Endothelial cell of umbilical vein (primary cell): ENCODE results near the gene CARMIL3. TPM values are rescaled to one million over a fixed set of nuclear protein-coding genes. Genes with fewer than 3 reads are reported as not detected.

ENCODE experiments used
- BruUV-seq: library from RNA; stranded (reverse); fragments of 400-500 nt; replicated peaks from 2 replicates; lab custom pipeline; 2021; lab: Mats Ljungman, UMichigan
- CTCF ChIA-PET: fragments of 300-600, 350-600 bp; sonication (Branson Sonifier 250); formaldehyde crosslinking; loops from one replicate; lab custom pipeline; 2021; ENCODE audit warnings: antibody characterized with exemption, inconsistent platforms; lab: Charles Lee
- POLR2A ChIA-PET: fragments of 300-600, 350-600 bp; sonication (Branson Sonifier 250); formaldehyde crosslinking; loops from one replicate; lab custom pipeline; 2021; ENCODE audit warnings: antibody characterized with exemption, inconsistent platforms; lab: Charles Lee
- DNase-seq: peaks from one replicate; pipeline ENCODE4 v3.0.0-alpha.2; 2011; ENCODE audit warnings: low read depth, low spot score
- FAIRE-seq: peaks from 2 replicates; lab custom pipeline; 2011; peaks lifted over from hg19 to GRCh38; lab: Jason Lieb, UNC
- H2AFZ ChIP-seq: 2 replicates; pipeline ENCODE4 v1.6.0; 2012; ENCODE audit warnings: low read depth, low read length, control low read depth, inconsistent platforms
- H3K27ac ChIP-seq: 2 replicates; pipeline ENCODE4 v1.5.1; 2011; ENCODE audit warnings: low read depth, mild to moderate bottlenecking, control low read depth, low read length, moderate library complexity; ENCODE audit not compliant: insufficient read depth
- H3K27me3 ChIP-seq, 2 experiments: 2 replicates each; pipeline versions ENCODE4 v1.6.0 to v1.6.1; 2011; ENCODE audit warnings: low read length in 2 of 2, mixed read lengths in 1 of 2; ENCODE audit not compliant: control insufficient read depth in 2 of 2, insufficient read depth in 2 of 2
- H3K36me3 ChIP-seq, 2 experiments: 2 replicates in 1 of 2; 3 replicates in 1 of 2; pipeline ENCODE4 v1.5.1; 2011; ENCODE audit warnings: low read length in 2 of 2, mild to moderate bottlenecking in 1 of 2, moderate library complexity in 1 of 2; ENCODE audit not compliant: control insufficient read depth in 2 of 2, insufficient read depth in 2 of 2; ENCODE audit errors: extremely low read depth in 1 of 2
- H3K4me1 ChIP-seq: 3 replicates; pipeline ENCODE4 v1.5.1; 2011; ENCODE audit warnings: mild to moderate bottlenecking, low read length; ENCODE audit not compliant: control insufficient read depth, insufficient read depth; ENCODE audit errors: extremely low read depth
- H3K4me2 ChIP-seq: 2 replicates; pipeline ENCODE4 v1.6.1; 2011; ENCODE audit warnings: low read length, control low read depth, mixed read lengths; ENCODE audit not compliant: insufficient read depth
- H3K4me3 ChIP-seq, 3 experiments: fragments of 200-600 bp in 1 of 3; sonication (generic), shearing (Covaris generic) in 1 of 3; replicated peaks in 1 of 3; 2 replicates each; pipeline ENCODE4 v1.5.1; 2011 to 2016; ENCODE audit warnings: control low read depth in 3 of 3, low read length in 3 of 3, mild to moderate bottlenecking in 2 of 3, inconsistent platforms in 1 of 3, low read depth in 1 of 3, moderate library complexity in 1 of 3; ENCODE audit not compliant: insufficient read depth in 1 of 3
- H3K79me2 ChIP-seq: 2 replicates; pipeline ENCODE4 v1.6.0; 2012; ENCODE audit warnings: low read length, inconsistent platforms; ENCODE audit not compliant: control insufficient read depth, insufficient read depth
- H3K9ac ChIP-seq: replicated peaks from 2 replicates; pipeline ENCODE3; 2011; ENCODE audit warnings: low read length, control low read depth; ENCODE audit not compliant: insufficient read depth; ENCODE audit errors: extremely low read depth
- H3K9me1 ChIP-seq: replicated peaks from 3 replicates; pipeline ENCODE4 v1.6.0; 2011; ENCODE audit warnings: mild to moderate bottlenecking, low read length; ENCODE audit not compliant: control insufficient read depth, insufficient read depth; ENCODE audit errors: extremely low read depth
- H3K9me3 ChIP-seq: replicated peaks from 2 replicates; pipeline ENCODE4 v1.5.1; 2012; ENCODE audit warnings: low read length, inconsistent platforms; ENCODE audit not compliant: control insufficient read depth, insufficient read depth
- H4K20me1 ChIP-seq: replicated peaks from 2 replicates; pipeline ENCODE3; 2011; ENCODE audit warnings: mild to moderate bottlenecking, low read length; ENCODE audit not compliant: control insufficient read depth, insufficient read depth; ENCODE audit errors: extremely low read depth
- EZH2 ChIP-seq: IDR thresholded peaks from 2 replicates; pipeline ENCODE4 v1.6.1; 2012; ENCODE audit warnings: borderline replicate concordance, low read depth, mild to moderate bottlenecking, moderate library complexity, low read length, inconsistent platforms; ENCODE audit not compliant: severe bottlenecking
- FOS ChIP-seq: IDR thresholded peaks from 2 replicates; pipeline ENCODE4 v1.6.1; 2011; ENCODE audit warnings: mild to moderate bottlenecking, low read length, moderate library complexity, borderline replicate concordance; ENCODE audit not compliant: insufficient read depth
- GATA2 ChIP-seq: IDR thresholded peaks from 2 replicates; pipeline ENCODE4 v1.7.0; 2011; ENCODE audit warnings: low read depth, mild to moderate bottlenecking, moderate library complexity, mixed read lengths, low read length; ENCODE audit not compliant: insufficient read length, insufficient read depth
- JUN ChIP-seq: IDR thresholded peaks from 2 replicates; pipeline ENCODE4 v1.6.1; 2011; ENCODE audit warnings: borderline replicate concordance, low read depth; ENCODE audit not compliant: insufficient read length, insufficient read depth
- MYC ChIP-seq: IDR thresholded peaks from one replicate; pipeline ENCODE4 v1.6.1; 2011; ENCODE audit warnings: mild to moderate bottlenecking, low read depth, low read length
- POLR2A ChIP-seq: IDR thresholded peaks from 2 replicates; pipeline ENCODE4 v1.6.1; 2012; ENCODE audit warnings: low read depth, mild to moderate bottlenecking, control low read depth, low read length
- POLR2AphosphoS5 ChIP-seq: IDR thresholded peaks from 2 replicates; pipeline ENCODE4 v1.6.1; 2012; ENCODE audit warnings: low read depth, mild to moderate bottlenecking, control low read depth, low read length, moderate library complexity; ENCODE audit not compliant: insufficient read depth
- dilution Hi-C: fragments of 300-500 bp; cut with MboI; formaldehyde crosslinking; loops from one replicate; pipeline ENCODE4 v1.15.0; 2019; ENCODE audit warnings: low sequenced_read_pairs; ENCODE audit not compliant: extremely low pct_ligation_motif_present
- intact Hi-C: fragments of 100-400 bp; cut with micrococcal nuclease; formaldehyde crosslinking; loops from one replicate; pipeline ENCODE4 v1.10.0; 2022
- polyA plus RNA-seq, 4 experiments: library from polyadenylated mRNA; depleted of rRNA in 3 of 4; stranded (reverse) in 3 of 4; unstranded in 1 of 4; fragments of >200 nt; gene quantifications; 2 replicates each; pipeline versions ENCODE4 v1.2.1 to v1.2.3, GENCODE V29; 2011 to 2012; ENCODE audit warnings: missing spikeins in 1 of 4
- total RNA-seq: library from RNA; stranded (reverse); gene quantifications from 2 replicates; pipeline ENCODE4 v1.2.3, GENCODE V29; 2021
- TF ChIP-seq, protein P1 (sequence below): IDR thresholded peaks from 2 replicates; pipeline ENCODE4 v1.6.1; 2011; ENCODE audit not compliant: insufficient read depth, insufficient read length
- TF ChIP-seq, protein P2 (sequence below), 2 donors: IDR thresholded peaks; 1 replicate in 1 of 2; 2 replicates in 1 of 2; pipeline ENCODE4 v1.5.1; 2011; ENCODE audit warnings: low read length in 2 of 2, mild to moderate bottlenecking in 2 of 2, moderate library complexity in 2 of 2, control low read depth in 1 of 2, inconsistent platforms in 1 of 2, low read depth in 1 of 2; ENCODE audit not compliant: insufficient read depth in 1 of 2; ENCODE audit errors: extremely low read depth in 1 of 2

CARMIL3 gene
- total and polyA plus RNA-seq, 2 donors (not counting 3 experiments of a cell fraction or from before 2014, with no cell fraction given): 0.03 TPM; not detected in 1

DNA sequence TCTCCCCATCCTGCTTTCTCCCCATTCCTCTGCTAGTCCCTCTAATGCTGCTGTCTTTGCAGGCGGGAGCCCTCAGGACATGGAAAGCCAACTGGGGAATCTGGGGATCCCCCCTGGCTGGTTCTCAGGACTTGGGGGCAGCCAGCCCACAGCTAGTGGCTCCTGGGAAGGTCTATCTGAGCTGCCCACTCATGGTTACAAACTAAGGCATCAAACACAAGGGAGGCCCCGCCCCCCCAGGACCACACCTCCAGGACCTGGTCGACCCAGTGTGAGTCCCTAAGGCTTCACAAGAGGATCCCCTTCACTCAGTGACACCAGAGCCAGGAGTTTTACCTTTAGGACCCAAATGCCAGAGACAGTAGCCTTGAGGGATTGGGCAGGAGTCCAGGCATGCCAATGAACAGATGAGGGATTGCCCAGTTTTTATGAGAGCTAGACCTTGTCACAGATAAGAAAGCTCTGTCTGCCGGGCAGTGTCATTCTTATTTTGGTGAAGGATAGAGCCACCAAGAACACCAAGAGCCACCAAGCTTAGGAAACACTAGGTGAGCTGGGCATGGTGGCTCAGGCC lies 11.5 kb downstream of the CARMIL3 start:
- H2AFZ ChIP-seq: no peak overlapping the region
- no peaks in the 10 kb centered on the region for H3K36me3 ChIP-seq
- intact Hi-C loops (no loop called here), dilution Hi-C loops (no loop called here)
- no peaks in the 10 kb centered on the region for H3K9me3 ChIP-seq
- TF ChIP-seq, protein P1, sequence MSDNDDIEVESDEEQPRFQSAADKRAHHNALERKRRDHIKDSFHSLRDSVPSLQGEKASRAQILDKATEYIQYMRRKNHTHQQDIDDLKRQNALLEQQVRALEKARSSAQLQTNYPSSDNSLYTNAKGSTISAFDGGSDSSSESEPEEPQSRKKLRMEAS: no peak
- TF ChIP-seq FOS (no peak), EZH2 (no peak), MYC (no peak), GATA2 (no peak), POLR2AphosphoS5 (no peak), POLR2A (no peak), JUN (no peak)
- TF ChIP-seq, protein P2, sequence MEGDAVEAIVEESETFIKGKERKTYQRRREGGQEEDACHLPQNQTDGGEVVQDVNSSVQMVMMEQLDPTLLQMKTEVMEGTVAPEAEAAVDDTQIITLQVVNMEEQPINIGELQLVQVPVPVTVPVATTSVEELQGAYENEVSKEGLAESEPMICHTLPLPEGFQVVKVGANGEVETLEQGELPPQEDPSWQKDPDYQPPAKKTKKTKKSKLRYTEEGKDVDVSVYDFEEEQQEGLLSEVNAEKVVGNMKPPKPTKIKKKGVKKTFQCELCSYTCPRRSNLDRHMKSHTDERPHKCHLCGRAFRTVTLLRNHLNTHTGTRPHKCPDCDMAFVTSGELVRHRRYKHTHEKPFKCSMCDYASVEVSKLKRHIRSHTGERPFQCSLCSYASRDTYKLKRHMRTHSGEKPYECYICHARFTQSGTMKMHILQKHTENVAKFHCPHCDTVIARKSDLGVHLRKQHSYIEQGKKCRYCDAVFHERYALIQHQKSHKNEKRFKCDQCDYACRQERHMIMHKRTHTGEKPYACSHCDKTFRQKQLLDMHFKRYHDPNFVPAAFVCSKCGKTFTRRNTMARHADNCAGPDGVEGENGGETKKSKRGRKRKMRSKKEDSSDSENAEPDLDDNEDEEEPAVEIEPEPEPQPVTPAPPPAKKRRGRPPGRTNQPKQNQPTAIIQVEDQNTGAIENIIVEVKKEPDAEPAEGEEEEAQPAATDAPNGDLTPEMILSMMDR (IDR thresholded peaks at IDR 0.05; ENCODE audit: extremely low read depth in 1 of 2, insufficient read depth in 1 of 2, low read depth in 1 of 2, low read length in 2 of 2): no peak
- no peak overlapping the region for H3K27ac ChIP-seq
- no peaks in the 10 kb centered on the region for H4K20me1 ChIP-seq
- ChIA-PET CTCF (interaction anchor here (0.8 to 5.2 kb wide), 2 partner anchors 9 to 46 kb away, joined by 3 to 26 read pairs; no protein-coding TSS in a partner anchor), POLR2A (no interaction called here)
- no peaks in the 10 kb centered on the region for H3K4me1 ChIP-seq
- H3K27me3 ChIP-seq: peaks cover 0 to 1% of the 10 kb centered on the region in 2 experiments
- BruUV-seq: no TSS peak
- H3K4me3 ChIP-seq: no peak overlapping the region
- H3K79me2 ChIP-seq: no peaks in the 10 kb centered on the region
- no peak for FAIRE-seq
- no peak for DNase-seq
- H3K9me1 ChIP-seq: no peaks in the 10 kb centered on the region
- no peak overlapping the region for H3K9ac ChIP-seq
- H3K4me2 ChIP-seq: no peak overlapping the region
